ENCODE data around the gene SPDYE3.
"Not testable (repeated sequence)": the region's sequence is repeated elsewhere in the genome, so short reads cannot be mapped to it uniquely, and the experiment has no call there.

GRCh38 chr7:100321648-100322047, 14.1 kb downstream of the SPDYE3 start:
- TF ChIP-seq RXRA (IDR thresholded peaks at IDR 0.05); CTCF (IDR thresholded peaks at IDR 0.05; ENCODE audit: low read depth, low read length, missing input control); JUND (IDR thresholded peaks at IDR 0.05); NR2F2 (IDR thresholded peaks at IDR 0.05); RAD21 (IDR thresholded peaks at IDR 0.05); GABPA (IDR thresholded peaks at IDR 0.05 in 1 of 2, conservative IDR thresholded peaks at IDR 0.05 in 1 of 2); MAX (IDR thresholded peaks at IDR 0.05); YY1 (IDR thresholded peaks at IDR 0.05); EGR1 (IDR thresholded peaks at IDR 0.05; ENCODE audit: low read depth in 2 of 2); SP1 (IDR thresholded peaks at IDR 0.05): not testable (repeated sequence)
- TF ChIP-seq, protein P1, sequence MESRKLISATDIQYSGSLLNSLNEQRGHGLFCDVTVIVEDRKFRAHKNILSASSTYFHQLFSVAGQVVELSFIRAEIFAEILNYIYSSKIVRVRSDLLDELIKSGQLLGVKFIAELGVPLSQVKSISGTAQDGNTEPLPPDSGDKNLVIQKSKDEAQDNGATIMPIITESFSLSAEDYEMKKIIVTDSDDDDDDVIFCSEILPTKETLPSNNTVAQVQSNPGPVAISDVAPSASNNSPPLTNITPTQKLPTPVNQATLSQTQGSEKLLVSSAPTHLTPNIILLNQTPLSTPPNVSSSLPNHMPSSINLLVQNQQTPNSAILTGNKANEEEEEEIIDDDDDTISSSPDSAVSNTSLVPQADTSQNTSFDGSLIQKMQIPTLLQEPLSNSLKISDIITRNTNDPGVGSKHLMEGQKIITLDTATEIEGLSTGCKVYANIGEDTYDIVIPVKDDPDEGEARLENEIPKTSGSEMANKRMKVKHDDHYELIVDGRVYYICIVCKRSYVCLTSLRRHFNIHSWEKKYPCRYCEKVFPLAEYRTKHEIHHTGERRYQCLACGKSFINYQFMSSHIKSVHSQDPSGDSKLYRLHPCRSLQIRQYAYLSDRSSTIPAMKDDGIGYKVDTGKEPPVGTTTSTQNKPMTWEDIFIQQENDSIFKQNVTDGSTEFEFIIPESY (IDR thresholded peaks at IDR 0.05): not testable (repeated sequence)
- TF ChIP-seq, protein P2, sequence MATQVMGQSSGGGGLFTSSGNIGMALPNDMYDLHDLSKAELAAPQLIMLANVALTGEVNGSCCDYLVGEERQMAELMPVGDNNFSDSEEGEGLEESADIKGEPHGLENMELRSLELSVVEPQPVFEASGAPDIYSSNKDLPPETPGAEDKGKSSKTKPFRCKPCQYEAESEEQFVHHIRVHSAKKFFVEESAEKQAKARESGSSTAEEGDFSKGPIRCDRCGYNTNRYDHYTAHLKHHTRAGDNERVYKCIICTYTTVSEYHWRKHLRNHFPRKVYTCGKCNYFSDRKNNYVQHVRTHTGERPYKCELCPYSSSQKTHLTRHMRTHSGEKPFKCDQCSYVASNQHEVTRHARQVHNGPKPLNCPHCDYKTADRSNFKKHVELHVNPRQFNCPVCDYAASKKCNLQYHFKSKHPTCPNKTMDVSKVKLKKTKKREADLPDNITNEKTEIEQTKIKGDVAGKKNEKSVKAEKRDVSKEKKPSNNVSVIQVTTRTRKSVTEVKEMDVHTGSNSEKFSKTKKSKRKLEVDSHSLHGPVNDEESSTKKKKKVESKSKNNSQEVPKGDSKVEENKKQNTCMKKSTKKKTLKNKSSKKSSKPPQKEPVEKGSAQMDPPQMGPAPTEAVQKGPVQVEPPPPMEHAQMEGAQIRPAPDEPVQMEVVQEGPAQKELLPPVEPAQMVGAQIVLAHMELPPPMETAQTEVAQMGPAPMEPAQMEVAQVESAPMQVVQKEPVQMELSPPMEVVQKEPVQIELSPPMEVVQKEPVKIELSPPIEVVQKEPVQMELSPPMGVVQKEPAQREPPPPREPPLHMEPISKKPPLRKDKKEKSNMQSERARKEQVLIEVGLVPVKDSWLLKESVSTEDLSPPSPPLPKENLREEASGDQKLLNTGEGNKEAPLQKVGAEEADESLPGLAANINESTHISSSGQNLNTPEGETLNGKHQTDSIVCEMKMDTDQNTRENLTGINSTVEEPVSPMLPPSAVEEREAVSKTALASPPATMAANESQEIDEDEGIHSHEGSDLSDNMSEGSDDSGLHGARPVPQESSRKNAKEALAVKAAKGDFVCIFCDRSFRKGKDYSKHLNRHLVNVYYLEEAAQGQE (IDR thresholded peaks at IDR 0.05): not testable (repeated sequence)
